ENCODE results near the gene HCN4. TPM values are rescaled to one million over a fixed set of nuclear protein-coding genes. Genes with fewer than 3 reads are reported as not detected.
"Not testable (repeated sequence)": the region's sequence is repeated elsewhere in the genome, so short reads cannot be mapped to it uniquely, and the experiment has no call there.

Gene HCN4
- polyA plus RNA-seq, 3 donors from 2014 or later, result not detected

GRCh38 chr15:73322665-73323373 is 45.9 kb downstream of the HCN4 start:
- no peak for DNase-seq

GRCh38 chr15:73321496-73322450 is 47.0 kb downstream of the HCN4 start:
- H3K36me3 Mint-ChIP-seq, result no peaks in the 10 kb centered on the region
- H3K4me3 Mint-ChIP-seq, result no peak overlapping the region
- H3K27ac Mint-ChIP-seq, result no peak overlapping the region
- no peaks in the 10 kb centered on the region for H3K9me3 Mint-ChIP-seq
- H3K4me1 Mint-ChIP-seq, result peaks cover 0 to 2% of the 10 kb centered on the region in 2 donors
- H3K27me3 Mint-ChIP-seq (ENCODE audit: low read depth in 3 of 3), result peaks cover 0 to 5% (median 1%) of the 10 kb centered on the region in 3 donors
- DNase-seq, result no peak

More at GRCh38 chr15:73322665-73323373, 45.9 kb downstream of the HCN4 start:
- peaks cover 0 to 2% of the 10 kb centered on the region in 2 donors for H3K4me1 Mint-ChIP-seq
- no peaks in the 10 kb centered on the region for H3K9me3 Mint-ChIP-seq
- H3K27me3 Mint-ChIP-seq (ENCODE audit: low read depth in 3 of 3), result peaks cover 0 to 5% (median 1%) of the 10 kb centered on the region in 3 donors
- H3K36me3 Mint-ChIP-seq, result no peaks in the 10 kb centered on the region
- no peak overlapping the region for H3K27ac Mint-ChIP-seq
- no peak overlapping the region for H3K4me3 Mint-ChIP-seq

DNA sequence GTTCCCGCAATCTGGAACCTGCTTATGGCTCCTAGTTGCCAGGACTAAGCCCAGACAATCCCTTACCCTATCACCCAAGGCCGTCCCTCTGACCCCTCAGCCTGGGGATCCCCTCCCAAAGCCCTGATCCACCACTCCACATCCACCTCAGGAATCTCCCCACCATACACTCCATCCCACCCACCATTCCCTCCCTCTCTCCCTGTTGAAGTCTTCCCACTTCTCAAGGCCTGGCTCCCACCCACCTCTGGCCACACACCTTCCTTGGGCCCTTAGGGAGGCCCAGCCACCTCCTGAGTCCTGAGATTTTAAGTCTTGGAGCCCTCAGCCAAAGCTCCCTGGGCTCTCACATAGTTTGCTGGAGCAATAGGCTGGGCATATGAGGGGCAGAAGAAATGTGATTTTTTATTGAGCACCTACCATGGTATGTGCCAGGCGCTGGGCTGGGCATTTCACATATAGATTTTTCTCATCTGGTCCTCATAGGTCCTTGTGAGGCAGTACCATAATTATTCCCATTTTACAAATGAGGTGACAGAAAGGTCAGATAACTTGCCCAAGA is 48.1 kb downstream of the HCN4 start:
- H3K4me1 Mint-ChIP-seq, result peaks cover 0 to 2% of the 10 kb centered on the region in 2 donors
- no peak overlapping the region for H3K4me3 Mint-ChIP-seq
- H3K27ac Mint-ChIP-seq, result no peak overlapping the region
- DNase-seq, result no peak
- H3K9me3 Mint-ChIP-seq, result no peaks in the 10 kb centered on the region
- no peaks in the 10 kb centered on the region for H3K36me3 Mint-ChIP-seq
- peaks cover 0 to 6% (median 0%) of the 10 kb centered on the region in 3 donors for H3K27me3 Mint-ChIP-seq (ENCODE audit: low read depth in 3 of 3)

- Mint-ChIP-seq H3K4me1 (no peaks in the 10 kb centered on the region), H3K27ac (no peak overlapping the region), H3K4me3 (no peak overlapping the region), H3K9me3 (no peaks in the 10 kb centered on the region), H3K36me3 (no peaks in the 10 kb centered on the region), H3K27me3 (ENCODE audit: low read depth in 3 of 3) (peaks cover 0 to 8% (median 4%) of the 10 kb centered on the region in 3 donors)
- no peak for DNase-seq
Measured at GRCh38 chr15:73319460-73320245, 49.1 kb downstream of the HCN4 start.

GRCh38 chr15:73318463-73319351 is 50.1 kb downstream of the HCN4 start:
- H3K4me1 Mint-ChIP-seq, result no peaks in the 10 kb centered on the region
- H3K36me3 Mint-ChIP-seq, result no peaks in the 10 kb centered on the region
- no peak overlapping the region for H3K4me3 Mint-ChIP-seq
- DNase-seq, result no peak
- H3K27ac Mint-ChIP-seq, result no peak overlapping the region
- no peaks in the 10 kb centered on the region for H3K9me3 Mint-ChIP-seq
- peaks cover 0 to 9% (median 4%) of the 10 kb centered on the region in 3 donors for H3K27me3 Mint-ChIP-seq (ENCODE audit: low read depth in 3 of 3)

DNA sequence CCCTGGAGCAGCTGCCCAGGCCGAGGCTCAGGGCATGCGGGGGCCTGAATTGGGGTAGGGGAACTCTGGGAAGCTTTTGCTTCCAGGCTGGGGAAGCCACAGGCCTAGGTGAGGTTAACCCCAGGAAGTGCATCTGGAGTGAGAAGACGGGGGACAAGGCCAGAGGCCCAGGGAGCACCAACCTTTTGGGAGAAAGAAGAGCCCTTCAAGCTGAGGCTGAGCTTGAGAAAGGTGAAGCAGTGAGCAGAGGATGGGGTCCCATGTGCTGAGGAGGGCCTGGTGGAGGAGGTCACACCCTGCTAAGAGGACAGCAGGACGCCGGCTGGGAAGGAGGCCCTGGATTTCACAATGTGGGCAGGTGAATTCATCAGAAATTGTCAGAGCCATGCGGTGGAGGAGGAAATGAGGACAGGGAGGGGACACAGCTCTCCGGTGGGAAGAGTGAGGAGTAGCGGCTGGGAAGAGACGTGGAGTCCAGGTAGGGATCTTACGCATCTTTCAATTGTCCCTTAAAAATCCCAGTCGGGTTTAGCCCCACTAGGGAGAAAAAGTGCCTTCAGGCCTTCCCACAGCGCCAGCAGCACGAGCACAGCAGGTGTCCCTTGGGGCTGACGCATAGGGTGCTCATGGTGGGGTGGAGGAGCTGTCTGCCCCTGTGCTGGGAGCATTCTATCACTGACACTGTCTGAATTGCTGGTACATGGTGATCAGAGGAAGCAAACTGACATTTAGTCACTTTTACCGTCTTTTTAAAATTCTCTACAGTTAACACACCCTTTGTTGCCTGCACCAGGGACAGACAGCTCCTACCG is 50.9 kb downstream of the HCN4 start:
- H3K4me1 Mint-ChIP-seq, result no peaks in the 10 kb centered on the region
- H3K27ac Mint-ChIP-seq, result no peak overlapping the region
- peaks cover 0 to 8% (median 4%) of the 10 kb centered on the region in 3 donors for H3K27me3 Mint-ChIP-seq (ENCODE audit: low read depth in 3 of 3)
- no peaks in the 10 kb centered on the region for H3K9me3 Mint-ChIP-seq
- H3K36me3 Mint-ChIP-seq, result no peaks in the 10 kb centered on the region
- no peak for DNase-seq
- no peak overlapping the region for H3K4me3 Mint-ChIP-seq

DNA sequence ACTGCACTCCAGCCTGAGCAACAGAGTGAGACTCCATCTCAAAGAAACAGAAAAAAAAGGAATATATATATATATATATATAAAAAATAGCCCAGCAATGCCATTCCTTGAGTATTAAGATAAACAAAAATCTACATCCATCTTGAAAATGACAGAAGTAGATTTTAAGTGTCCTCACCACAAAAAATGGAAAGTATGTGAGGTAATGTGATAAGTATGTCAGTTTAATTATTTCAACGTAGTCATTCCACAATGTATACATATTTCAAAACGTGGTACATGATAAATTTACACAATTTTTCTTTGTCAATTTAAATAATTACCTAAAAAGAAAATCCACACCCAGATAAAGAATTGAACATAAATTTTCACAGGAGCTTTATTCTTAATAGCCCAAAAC is 54.9 kb downstream of the HCN4 start:
- peaks cover 0 to 7% (median 4%) of the 10 kb centered on the region in 3 donors for H3K27me3 Mint-ChIP-seq (ENCODE audit: low read depth in 3 of 3)
- H3K36me3 Mint-ChIP-seq, result no peaks in the 10 kb centered on the region
- DNase-seq, result no peak
- H3K4me3 Mint-ChIP-seq, result no peak overlapping the region
- no peaks in the 10 kb centered on the region for H3K4me1 Mint-ChIP-seq
- H3K27ac Mint-ChIP-seq, result no peak overlapping the region
- no peaks in the 10 kb centered on the region for H3K9me3 Mint-ChIP-seq

- peaks cover 0 to 10% (median 0%) of the 10 kb centered on the region in 3 donors for H3K36me3 Mint-ChIP-seq
- H3K4me3 Mint-ChIP-seq, result no peak overlapping the region
- H3K4me1 Mint-ChIP-seq, result peaks cover 2 to 6% of the 10 kb centered on the region in 2 donors
- DNase-seq, result no peak
- no peak overlapping the region for H3K27ac Mint-ChIP-seq
- no peaks in the 10 kb centered on the region for H3K9me3 Mint-ChIP-seq
- no peaks in the 10 kb centered on the region for H3K27me3 Mint-ChIP-seq (ENCODE audit: low read depth in 3 of 3)
Measured at GRCh38 chr15:73308305-73308704, 60.5 kb downstream of the HCN4 start.

GRCh38 chr15:73305331-73306211 is 63.2 kb downstream of the HCN4 start:
- peaks cover 2 to 6% of the 10 kb centered on the region in 2 donors for H3K4me1 Mint-ChIP-seq
- H3K27me3 Mint-ChIP-seq (ENCODE audit: low read depth in 3 of 3), result no peaks in the 10 kb centered on the region
- no peaks in the 10 kb centered on the region for H3K9me3 Mint-ChIP-seq
- H3K36me3 Mint-ChIP-seq, result peaks cover 3 to 18% (median 9%) of the 10 kb centered on the region in 3 donors
- no peak overlapping the region for H3K27ac Mint-ChIP-seq
- H3K4me3 Mint-ChIP-seq, result no peak overlapping the region
- DNase-seq, result peak in 1 of 3 donors; percentile 14

GRCh38 chr15:73303636-73304035 is 65.1 kb downstream of the HCN4 start:
- Mint-ChIP-seq H3K4me1 (peaks cover 2 to 6% of the 10 kb centered on the region in 2 donors), H3K27me3 (ENCODE audit: low read depth in 3 of 3) (no peaks in the 10 kb centered on the region), H3K27ac (peak overlapping the region in 1 of 6 donors; percentile 17), H3K4me3 (no peak overlapping the region), H3K9me3 (no peaks in the 10 kb centered on the region), H3K36me3 (peaks cover 3 to 16% (median 9%) of the 10 kb centered on the region in 3 donors)
- DNase-seq, result no peak

GRCh38 chr15:73300286-73300685 is 68.5 kb downstream of the HCN4 start:
- H3K27me3 Mint-ChIP-seq (ENCODE audit: low read depth in 3 of 3), result not testable (repeated sequence)

More at GRCh38 chr15:73300286-73300685, 68.5 kb downstream of the HCN4 start:
- not testable (repeated sequence) for H3K4me1 Mint-ChIP-seq, H3K9me3 Mint-ChIP-seq, H3K27ac Mint-ChIP-seq, H3K4me3 Mint-ChIP-seq, DNase-seq
- peaks cover 3 to 19% (median 9%) of the 10 kb centered on the region in 3 donors for H3K36me3 Mint-ChIP-seq
